T-helper 2 cell (primary cell): ENCODE measurements around the gene COL4A1.

Source experiments
- DNase-seq, 5 experiments: peaks; one replicate each; pipeline versions ENCODE4 v3.0.0 to v3.0.0-alpha.2; 2012 to 2022
- total RNA-seq, 2 donors: gene quantifications; one replicate each; lab custom pipeline; 2026; lab: John Stamatoyannopoulos, UW

Gene COL4A1
- total RNA-seq = 0 to 4.7 reads per million in 2 donors

DNA sequence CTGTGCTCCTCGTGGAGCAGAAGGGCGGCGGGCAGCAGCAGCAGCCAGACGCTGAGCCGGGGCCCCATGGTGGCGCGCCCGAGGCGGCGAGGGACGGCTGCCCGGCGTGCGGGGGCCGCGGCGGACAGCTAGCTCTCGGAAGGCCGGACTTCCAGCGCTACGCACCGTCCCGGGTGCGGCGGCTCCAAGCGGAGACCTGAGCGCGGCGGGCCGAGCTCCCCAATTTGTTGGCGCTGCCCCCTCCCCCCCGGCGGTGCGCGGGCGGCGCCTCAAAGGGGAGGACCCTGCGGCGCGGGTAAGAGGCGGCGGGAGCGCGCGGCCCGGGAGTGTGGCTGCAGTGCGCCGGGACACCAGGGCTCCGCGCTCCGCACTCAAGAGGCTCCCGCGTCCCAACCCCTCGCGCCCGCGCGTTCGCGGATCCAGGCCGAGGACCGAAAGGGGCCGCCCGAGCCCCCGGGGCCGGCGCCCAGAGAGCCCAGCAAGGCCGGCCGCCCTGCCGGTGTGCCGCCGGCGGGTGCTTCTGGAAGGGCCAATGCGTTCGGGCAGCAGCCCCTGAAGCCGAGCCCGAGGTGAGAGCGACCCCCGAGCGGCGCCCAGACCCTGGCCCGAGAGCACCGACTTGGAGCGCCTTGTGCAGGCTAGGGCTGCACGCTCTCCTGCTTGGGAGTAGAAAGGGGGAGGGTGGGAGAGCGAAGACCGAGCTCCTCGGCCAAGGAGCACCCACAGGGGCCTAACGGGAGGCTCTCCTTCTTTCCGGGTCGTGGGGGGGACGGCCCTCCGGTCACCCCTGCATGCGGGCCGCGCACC, at the start of gene COL4A1, which contains the start of gene COL4A2:
COL4A1 (minus strand) TSS at position 198 of the 807 bp plus-strand sequence; CDS start at position 68, 130 bp downstream.
COL4A2 (plus strand) TSS at position 325 of the 807 bp plus-strand sequence. CDS start 620 bp downstream, outside the sequence.
- no peak for DNase-seq

- DNase-seq = no peak
Measured at GRCh38 chr13:110356362-110356761, 49.4 kb upstream of the COL4A1 start.

DNA sequence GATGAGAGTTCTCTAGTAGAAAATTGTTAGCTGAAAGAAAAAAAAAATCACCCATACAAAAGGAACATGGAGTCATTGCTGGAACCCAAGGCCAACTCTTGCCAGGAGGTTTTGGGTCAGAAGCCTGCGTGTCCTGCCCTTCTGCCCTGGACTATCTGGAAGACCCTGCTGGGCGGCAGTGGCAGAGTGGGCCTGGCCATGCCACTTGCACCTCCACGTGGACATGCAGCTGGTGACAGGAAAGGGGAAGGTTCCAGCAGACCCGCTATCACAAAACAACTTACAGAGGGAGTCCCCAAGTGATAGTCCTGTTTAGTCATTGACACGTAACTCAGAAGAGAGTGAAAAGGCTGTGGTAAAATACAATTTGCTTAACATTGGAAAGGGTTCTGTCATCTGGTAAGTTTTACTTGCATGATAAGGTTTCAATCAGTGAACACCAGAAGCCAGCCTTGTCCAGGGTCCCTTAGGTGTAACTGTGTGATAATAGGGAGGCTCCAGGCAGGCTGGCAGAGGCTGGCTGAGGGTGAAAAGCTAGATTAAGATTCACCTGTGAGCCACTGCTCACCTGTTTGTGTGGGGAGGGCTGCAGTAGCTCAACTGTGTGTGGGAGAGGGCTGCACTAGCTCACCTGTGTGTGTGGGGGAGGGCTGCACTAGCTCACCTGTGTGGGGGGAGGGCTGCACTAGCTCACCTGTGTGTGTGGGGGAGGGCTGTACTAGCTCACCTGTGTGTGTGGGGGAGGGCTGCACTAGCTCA, 47.9 kb upstream of the COL4A1 start:
- no peak for DNase-seq

DNA sequence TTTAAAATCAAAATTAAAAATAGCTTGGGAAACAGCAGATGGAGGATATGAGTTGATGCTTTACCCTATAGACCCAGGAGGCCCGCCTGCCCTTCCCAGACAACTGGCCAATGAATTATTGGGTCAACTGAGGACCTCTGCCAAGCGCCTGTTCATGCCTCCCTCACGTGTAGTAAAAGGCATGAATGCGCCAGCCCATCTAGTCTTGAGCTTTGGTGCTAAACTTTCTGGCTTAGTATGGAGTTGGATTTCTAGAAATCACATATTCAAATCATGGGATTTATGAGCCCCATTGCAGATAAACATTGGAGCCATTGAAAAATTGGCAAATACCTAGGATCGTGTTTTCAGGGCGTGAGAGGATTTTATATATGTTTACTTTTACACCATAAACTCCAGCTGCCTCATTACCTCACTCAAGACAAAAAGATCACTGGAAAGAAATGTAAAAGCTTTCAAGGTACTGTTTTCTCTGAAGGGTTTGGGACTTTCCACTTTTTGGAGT, 47.2 kb upstream of the COL4A1 start:
- DNase-seq = no peak

DNA sequence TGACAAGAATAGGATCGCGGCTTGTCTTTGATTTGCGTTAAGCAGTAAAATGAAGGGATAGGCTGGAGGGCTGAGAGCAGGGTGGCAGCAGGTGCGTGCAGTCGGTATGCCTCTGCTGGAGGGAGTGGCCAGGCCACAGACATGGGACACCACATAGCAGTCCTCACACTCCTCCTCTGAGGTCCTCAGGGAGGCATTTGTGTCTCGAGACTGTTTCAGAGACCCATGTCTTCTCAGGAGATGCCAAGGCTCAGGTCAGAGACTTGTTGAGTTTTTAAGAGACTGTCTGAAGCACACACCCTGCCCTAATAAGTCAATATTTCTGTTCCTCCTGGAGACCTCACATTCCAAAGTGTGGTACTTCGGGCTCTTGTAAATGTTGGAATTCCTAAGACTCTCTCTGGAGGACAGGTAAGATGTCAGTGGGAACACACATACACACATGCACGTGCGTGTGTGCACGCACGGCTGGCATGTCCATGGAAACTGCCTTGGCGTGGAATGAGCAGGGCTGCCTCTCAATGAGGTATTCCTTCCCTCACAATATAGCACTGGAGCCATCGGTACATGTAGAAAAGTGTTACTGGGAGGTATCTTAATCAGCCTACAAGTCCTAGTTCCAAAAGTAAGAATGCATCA, 46.5 kb upstream of the COL4A1 start:
- DNase-seq = no peak

GRCh38 chr13:110352735-110353134, 45.8 kb upstream of the COL4A1 start:
- no peak for DNase-seq

GRCh38 chr13:110351636-110352420, 44.9 kb upstream of the COL4A1 start:
- DNase-seq = no peak

GRCh38 chr13:110350509-110350908, 43.6 kb upstream of the COL4A1 start:
- no peak for DNase-seq

GRCh38 chr13:110350049-110350448, 43.1 kb upstream of the COL4A1 start:
- no peak for DNase-seq

DNA sequence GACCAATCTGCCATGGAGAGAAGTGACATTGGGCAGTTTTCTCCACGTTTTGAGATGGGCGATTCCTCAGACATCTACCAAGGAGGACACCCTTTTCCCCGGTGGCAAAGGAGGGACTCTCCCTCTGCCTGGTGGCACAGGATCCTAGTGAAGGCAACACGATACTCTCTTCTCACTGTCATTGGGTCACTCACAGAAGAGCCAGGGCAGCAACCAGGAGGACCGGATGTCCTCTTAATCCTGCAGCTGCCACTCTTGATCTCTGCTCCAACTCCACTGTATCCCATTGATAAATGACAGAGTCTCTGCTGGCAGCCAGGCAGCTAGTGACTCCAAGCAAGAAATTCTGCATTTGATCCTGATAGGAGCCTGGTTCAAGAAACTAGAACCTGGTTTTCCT, 42.3 kb upstream of the COL4A1 start:
- no peak for DNase-seq

GRCh38 chr13:110348309-110349105, 41.5 kb upstream of the COL4A1 start:
- DNase-seq = no peak

DNA sequence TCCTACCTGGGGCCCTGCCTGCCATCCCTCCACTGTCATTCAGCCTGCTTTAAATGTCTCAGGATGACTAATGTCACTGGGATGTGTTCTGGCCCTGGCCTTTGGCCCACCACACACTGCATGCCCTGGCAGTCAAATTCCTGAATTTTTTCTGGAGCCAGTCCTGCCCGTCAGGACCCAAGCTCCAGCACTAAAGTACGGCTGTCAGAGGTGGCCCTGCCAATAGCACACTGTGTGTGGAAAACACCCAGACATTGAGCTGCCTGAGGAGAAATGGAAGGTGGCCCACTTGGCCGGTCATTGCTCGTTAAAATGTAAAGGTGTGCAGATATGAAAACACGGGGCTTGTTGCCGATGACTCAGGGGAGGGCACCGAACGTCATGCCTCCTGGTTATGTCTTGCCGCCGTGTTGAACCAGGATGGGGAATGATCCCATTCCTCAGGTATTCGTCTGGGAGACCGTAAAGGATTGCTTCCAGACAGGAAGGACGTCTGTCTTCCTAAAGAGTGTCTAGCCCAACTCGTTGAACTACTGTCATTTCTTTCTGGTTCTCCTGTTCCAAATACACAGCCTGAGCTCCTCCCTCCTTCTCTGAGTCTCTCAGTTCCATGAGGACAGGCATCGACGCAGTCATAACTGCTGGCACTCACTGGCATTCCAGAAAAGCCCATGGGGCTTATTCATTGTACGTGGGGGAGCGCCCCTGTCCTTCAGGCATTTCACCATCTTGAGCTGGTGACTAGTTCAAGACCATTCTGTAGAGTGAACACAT, 40.8 kb upstream of the COL4A1 start:
- no peak for DNase-seq

DNA sequence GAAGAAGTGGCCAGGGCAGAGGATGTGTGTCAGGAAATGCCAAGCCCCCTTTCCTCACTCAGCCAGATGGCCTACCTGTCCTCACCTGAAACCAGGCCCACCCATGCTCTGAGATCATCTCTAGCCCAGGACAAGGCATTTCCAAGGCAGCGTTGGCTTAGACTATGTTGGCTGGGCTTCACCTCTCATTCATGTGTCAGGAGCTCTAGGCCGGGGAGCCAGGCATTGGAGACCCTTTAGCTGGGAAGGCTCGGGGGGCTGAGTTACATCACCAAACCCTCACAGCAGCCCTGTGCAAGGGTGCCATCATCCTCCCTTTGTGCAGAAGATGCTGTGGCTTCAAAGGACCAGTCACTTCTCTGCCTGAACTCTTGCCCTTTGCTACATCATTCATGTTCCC, 40.1 kb upstream of the COL4A1 start:
- DNase-seq = no peak

GRCh38 chr13:110346661-110347067, 39.7 kb upstream of the COL4A1 start:
- DNase-seq = no peak

- no peak for DNase-seq
Measured at GRCh38 chr13:110345701-110346100, 38.7 kb upstream of the COL4A1 start.

GRCh38 chr13:110345266-110345665, 38.3 kb upstream of the COL4A1 start:
- DNase-seq = no peak

GRCh38 chr13:110344320-110344719, 37.4 kb upstream of the COL4A1 start:
- no peak for DNase-seq

GRCh38 chr13:110343241-110343865, 36.4 kb upstream of the COL4A1 start:
- no peak for DNase-seq

DNA sequence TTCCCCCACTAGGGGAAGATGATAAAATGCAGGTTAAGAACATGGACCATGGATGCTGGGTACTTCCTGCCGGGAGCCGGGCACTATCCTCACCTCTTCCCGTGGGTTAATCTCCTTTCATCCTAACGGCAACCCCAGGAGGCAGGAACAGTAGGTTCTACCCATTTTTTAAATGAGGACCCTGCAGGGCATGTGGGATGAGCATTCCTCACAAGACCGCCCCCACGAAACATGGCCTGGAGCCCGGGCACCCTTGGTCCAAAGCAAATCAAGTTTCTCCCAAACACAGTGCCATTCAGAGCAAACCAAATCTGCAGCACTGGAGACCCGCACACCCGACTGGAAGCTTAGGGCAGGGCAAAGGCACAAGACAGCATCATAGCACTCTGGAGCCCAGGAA, 35.5 kb upstream of the COL4A1 start:
- DNase-seq = no peak
